Ishikawa (cell line): ENCODE data around the gene CACNA2D2.

Experiments used
- CEBPB ChIP-seq: IDR thresholded peaks from 2 replicates; pipeline ENCODE4 v1.6.1; 2012
- CREB1 ChIP-seq: IDR thresholded peaks from 2 replicates; pipeline ENCODE4 v1.6.1; 2012; ENCODE audit warnings: low read depth
- EGR1 ChIP-seq: IDR thresholded peaks from 2 replicates; pipeline ENCODE4 v1.6.1; 2012
- EP300 ChIP-seq: IDR thresholded peaks from 2 replicates; pipeline ENCODE4 v1.6.1; 2012; ENCODE audit warnings: borderline replicate concordance
- FOXM1 ChIP-seq: IDR thresholded peaks from 2 replicates; pipeline ENCODE4 v1.6.1; 2012; ENCODE audit warnings: low read depth, borderline replicate concordance
- MAX ChIP-seq: IDR thresholded peaks from 2 replicates; pipeline ENCODE4 v1.6.1; 2012
- NFIC ChIP-seq: IDR thresholded peaks from 2 replicates; pipeline ENCODE4 v1.6.1; 2012
- RAD21 ChIP-seq: IDR thresholded peaks from 2 replicates; pipeline ENCODE4 v1.6.1; 2012; ENCODE audit warnings: low read depth
- REST ChIP-seq: IDR thresholded peaks from 2 replicates; pipeline ENCODE4 v1.6.1; 2012; ENCODE audit warnings: low read depth, mild to moderate bottlenecking
- TAF1 ChIP-seq: IDR thresholded peaks from 2 replicates; pipeline ENCODE4 v1.6.1; 2012; ENCODE audit warnings: low read depth, mild to moderate bottlenecking
- TCF12 ChIP-seq: IDR thresholded peaks from 2 replicates; pipeline ENCODE4 v1.6.1; 2012; ENCODE audit warnings: low read depth
- TEAD4 ChIP-seq: IDR thresholded peaks from 2 replicates; pipeline ENCODE4 v1.6.1; 2012
- USF1 ChIP-seq: IDR thresholded peaks from 2 replicates; pipeline ENCODE4 v1.6.1; 2012
- YY1 ChIP-seq: IDR thresholded peaks from 2 replicates; pipeline ENCODE4 v1.6.1; 2012; ENCODE audit warnings: low read depth
- ZBTB7A ChIP-seq: IDR thresholded peaks from 2 replicates; pipeline ENCODE4 v1.6.1; 2012; ENCODE audit warnings: low read depth

The CACNA2D2 gene

GRCh38 chr3:50371133-50371685 lies 132.2 kb downstream of the CACNA2D2 start:
- TF ChIP-seq RAD21 (no peak), CEBPB (no peak)

- TF ChIP-seq CREB1 (no peak), USF1 (no peak), MAX (no peak), NFIC (no peak), ZBTB7A (no peak), EP300 (no peak), TCF12 (no peak), RAD21 (peak; percentile 64)
Measured at GRCh38 chr3:50370594-50370993, 132.8 kb downstream of the CACNA2D2 start.

- TF ChIP-seq EP300 = no peak
- TF ChIP-seq USF1 = no peak
- TF ChIP-seq FOXM1 = no peak
- TF ChIP-seq ZBTB7A = no peak
- TF ChIP-seq NFIC = no peak
- TF ChIP-seq EGR1 = no peak
- TF ChIP-seq TEAD4 = no peak
- no peak for TF ChIP-seq TCF12
- TF ChIP-seq YY1 = no peak
- TF ChIP-seq CREB1 = no peak
- no peak for TF ChIP-seq MAX
- no peak for TF ChIP-seq CEBPB
- no peak for TF ChIP-seq TAF1
- no peak for TF ChIP-seq REST
- TF ChIP-seq RAD21 = no peak
Measured at GRCh38 chr3:50369012-50369670, 134.3 kb downstream of the CACNA2D2 start.

GRCh38 chr3:50365842-50366220 lies 137.6 kb downstream of the CACNA2D2 start:
- no peak for TF ChIP-seq TCF12
- TF ChIP-seq MAX = no peak
- TF ChIP-seq FOXM1 = no peak
- no peak for TF ChIP-seq YY1
- TF ChIP-seq EP300 = no peak
- no peak for TF ChIP-seq REST
- no peak for TF ChIP-seq CEBPB
- TF ChIP-seq TEAD4 = no peak
- TF ChIP-seq RAD21 = no peak
- TF ChIP-seq NFIC = no peak

GRCh38 chr3:50365080-50365841 lies 138.2 kb downstream of the CACNA2D2 start:
- TF ChIP-seq RAD21 = peak; percentile 28; the same call in 1 of the 2 replicates
- TF ChIP-seq CEBPB = no peak
- no peak for TF ChIP-seq EGR1
- TF ChIP-seq FOXM1 = no peak
- TF ChIP-seq MAX = peak; percentile 55; the same call in 1 of the 2 replicates
- TF ChIP-seq CREB1 = 0 out of 2 replicates have a peak, but pooled peaks have one; percentile 3
